Fibroblast of skin of left biceps (primary cell): ENCODE measurements around the gene RHOXF2B.
"Not testable (repeated sequence)": the region's sequence is repeated elsewhere in the genome, so short reads cannot be mapped to it uniquely, and the experiment has no call there.

Source experiments
- DNase-seq, 2 experiments: peaks; one replicate each; pipeline ENCODE4 v3.0.0-alpha.2; 2013; ENCODE audit warnings: low read depth in 2 of 2

The RHOXF2B gene

GRCh38 chrX:120077590-120077989, at the start of gene RHOXF2B:
Gene RHOXF2B (minus strand): TSS chrX:120077690. CDS start chrX:120077552, 138 bp downstream.
- DNase-seq = not testable (repeated sequence)

- no peak for DNase-seq
Measured at GRCh38 chrX:120125444-120125843, 48.0 kb upstream of the RHOXF2B start.

GRCh38 chrX:120120223-120120622, 42.7 kb upstream of the RHOXF2B start:
- DNase-seq = no peak

- DNase-seq = no peak
Measured at GRCh38 chrX:120115438-120115963, 38.0 kb upstream of the RHOXF2B start, which contains the start of gene RHOXF1. Gene RHOXF1 (minus strand): TSS chrX:120115913. CDS start chrX:120115862, 51 bp downstream.

- DNase-seq = no peak
Measured at GRCh38 chrX:120111611-120112010, 34.1 kb upstream of the RHOXF2B start.

GRCh38 chrX:120109378-120109777, 31.9 kb upstream of the RHOXF2B start:
- no peak for DNase-seq

- not testable (repeated sequence) for DNase-seq
Measured at GRCh38 chrX:120104707-120105106, 27.2 kb upstream of the RHOXF2B start.

- not testable (repeated sequence) for DNase-seq
Measured at GRCh38 chrX:120101057-120101456, 23.6 kb upstream of the RHOXF2B start.

GRCh38 chrX:120090208-120090607, 12.7 kb upstream of the RHOXF2B start:
- DNase-seq = no peak

GRCh38 chrX:120087289-120088017, 10.0 kb upstream of the RHOXF2B start:
- no peak for DNase-seq

GRCh38 chrX:120085553-120086185, 8.2 kb upstream of the RHOXF2B start:
- not testable (repeated sequence) for DNase-seq

- DNase-seq = not testable (repeated sequence)
Measured at GRCh38 chrX:120066169-120066568, 11.3 kb downstream of the RHOXF2B start.

GRCh38 chrX:120042712-120043111, 34.8 kb downstream of the RHOXF2B start:
- DNase-seq = not testable (repeated sequence)

- not testable (repeated sequence) for DNase-seq
Measured at GRCh38 chrX:120042247-120042646, 35.2 kb downstream of the RHOXF2B start.

- DNase-seq = not testable (repeated sequence)
Measured at GRCh38 chrX:120040176-120040575, 37.3 kb downstream of the RHOXF2B start.

GRCh38 chrX:120039087-120039733, 38.3 kb downstream of the RHOXF2B start:
- not testable (repeated sequence) for DNase-seq

- DNase-seq = no peak
Measured at GRCh38 chrX:120036704-120037103, 40.8 kb downstream of the RHOXF2B start.

- not testable (repeated sequence) for DNase-seq
Measured at GRCh38 chrX:120035522-120036309, 41.8 kb downstream of the RHOXF2B start.

GRCh38 chrX:120029354-120029753, 48.1 kb downstream of the RHOXF2B start:
- no peak for DNase-seq

GRCh38 chrX:120023259-120023658, 54.2 kb downstream of the RHOXF2B start:
- no peak for DNase-seq

- no peak for DNase-seq
Measured at GRCh38 chrX:120022763-120023162, 54.7 kb downstream of the RHOXF2B start.
